Measurements from ENCODE around the gene SH3PXD2A. TPM values are rescaled to one million over a fixed set of nuclear protein-coding genes. Genes with fewer than 3 reads are reported as not detected.

Gene SH3PXD2A
- total RNA-seq, 1 donor, result 58.3 TPM

- no peak overlapping the region for H3K4me3 ChIP-seq (ENCODE audit: low read depth, low read length)
- no peak for TF ChIP-seq CTCF (IDR thresholded peaks at IDR 0.05; ENCODE audit: insufficient read depth, low read depth, low read length)
- no peak for DNase-seq (ENCODE audit: low read depth)
Observed at GRCh38 chr10:103553743-103554487, 301.5 kb downstream of the SH3PXD2A start.

- no peak overlapping the region for H3K4me3 ChIP-seq (ENCODE audit: low read depth, low read length)
- no peak for DNase-seq (ENCODE audit: low read depth)
Observed at GRCh38 chr10:103552856-103553742, 302.3 kb downstream of the SH3PXD2A start.

GRCh38 chr10:103551619-103552602, 303.5 kb downstream of the SH3PXD2A start:
- DNase-seq (ENCODE audit: low read depth), result no peak
- H3K4me3 ChIP-seq (ENCODE audit: low read depth, low read length), result no peak overlapping the region
- TF ChIP-seq CTCF (IDR thresholded peaks at IDR 0.05; ENCODE audit: insufficient read depth, low read depth, low read length), result no peak

More at GRCh38 chr10:103552856-103553742, 302.3 kb downstream of the SH3PXD2A start:
- no peak for TF ChIP-seq CTCF (IDR thresholded peaks at IDR 0.05; ENCODE audit: insufficient read depth, low read depth, low read length)

- no peak for DNase-seq (ENCODE audit: low read depth)
- H3K4me3 ChIP-seq (ENCODE audit: low read depth, low read length), result no peak overlapping the region
- no peak for TF ChIP-seq CTCF (IDR thresholded peaks at IDR 0.05; ENCODE audit: insufficient read depth, low read depth, low read length)
Observed at GRCh38 chr10:103550229-103550628, 305.1 kb downstream of the SH3PXD2A start.

- DNase-seq (ENCODE audit: low read depth), result no peak
- TF ChIP-seq CTCF (IDR thresholded peaks at IDR 0.05; ENCODE audit: insufficient read depth, low read depth, low read length), result no peak
- H3K4me3 ChIP-seq (ENCODE audit: low read depth, low read length), result no peak overlapping the region
Observed at GRCh38 chr10:103549349-103549685, 306.1 kb downstream of the SH3PXD2A start.

All from fibroblast of villous mesenchyme (primary cell).